ENCODE measurements around the gene MCCC2. TPM values are rescaled to one million over a fixed set of nuclear protein-coding genes. Genes with fewer than 3 reads are reported as not detected.
"Not testable (repeated sequence)": the region's sequence is repeated elsewhere in the genome, so short reads cannot be mapped to it uniquely, and the experiment has no call there.

Gene MCCC2
- total RNA-seq, 6 experiments from 2014 or later: 70.4 to 92.7 (median 81.0) TPM

GRCh38 chr5:71633255-71634155 is 46.4 kb downstream of the MCCC2 start:
- DNase-seq (no peak), ATAC-seq (no peak)
- H3K27ac ChIP-seq: no peak overlapping the region
- intact Hi-C loops (cut with DNase I): no loop called here
- peaks cover 0 to 29% (median under 1%) of the 10 kb centered on the region in 4 donors for H3K36me3 ChIP-seq
- WGBS (ENCODE audit: insufficient coverage, low coverage, low lambda C conversion rate, missing lambda C conversion rate): 72% methylated on average over 2 of the region's 2 CpGs
- H3K9me3 ChIP-seq: no peaks in the 10 kb centered on the region
- H3K27me3 ChIP-seq: no peaks in the 10 kb centered on the region
- no peaks in the 10 kb centered on the region for H3K4me1 ChIP-seq
- no peak for TF ChIP-seq CTCF (IDR thresholded peaks at IDR 0.05)
- TF ChIP-seq POLR2A (IDR thresholded peaks at IDR 0.05): no peak
- no peak overlapping the region for H3K4me3 ChIP-seq

GRCh38 chr5:71637133-71637532 is 50.0 kb downstream of the MCCC2 start:
- DNase-seq (no peak), ATAC-seq (no peak)
- intact Hi-C loops (cut with DNase I): no loop called here
- Histone ChIP-seq H3K27me3 (no peaks in the 10 kb centered on the region), H3K36me3 (peaks cover 0 to 51% (median 3%) of the 10 kb centered on the region in 4 donors), H3K9me3 (no peaks in the 10 kb centered on the region), H3K4me1 (no peaks in the 10 kb centered on the region), H3K4me3 (no peak overlapping the region), H3K27ac (no peak overlapping the region)
- TF ChIP-seq CTCF (IDR thresholded peaks at IDR 0.05): no peak
- TF ChIP-seq POLR2A (IDR thresholded peaks at IDR 0.05): no peak

- intact Hi-C loops (cut with DNase I): no loop called here
- no peak for ATAC-seq
- Histone ChIP-seq H3K27me3 (no peaks in the 10 kb centered on the region), H3K9me3 (no peaks in the 10 kb centered on the region), H3K36me3 (peaks cover 0 to 54% (median 4%) of the 10 kb centered on the region in 4 donors), H3K27ac (no peak overlapping the region), H3K4me1 (no peaks in the 10 kb centered on the region), H3K4me3 (no peak overlapping the region)
- no peak for DNase-seq
- WGBS (ENCODE audit: insufficient coverage, low coverage, low lambda C conversion rate, missing lambda C conversion rate): 97% methylated on average over 3 of the region's 3 CpGs
- no peak for TF ChIP-seq CTCF (IDR thresholded peaks at IDR 0.05)
- no peak for TF ChIP-seq POLR2A (IDR thresholded peaks at IDR 0.05)
Measured at GRCh38 chr5:71640408-71640807, 53.3 kb downstream of the MCCC2 start.

- no peak for DNase-seq
- no peak overlapping the region for H3K27ac ChIP-seq
- H3K4me3 ChIP-seq: no peak overlapping the region
- no peak for ATAC-seq
- H3K36me3 ChIP-seq: peaks cover 0 to 58% (median 11%) of the 10 kb centered on the region in 4 donors
- intact Hi-C loops (cut with DNase I): no loop called here
- WGBS (ENCODE audit: insufficient coverage, low coverage, low lambda C conversion rate, missing lambda C conversion rate): 74% methylated on average over 3 of the region's 3 CpGs
- H3K27me3 ChIP-seq: no peaks in the 10 kb centered on the region
- H3K4me1 ChIP-seq: no peaks in the 10 kb centered on the region
- no peaks in the 10 kb centered on the region for H3K9me3 ChIP-seq
- TF ChIP-seq POLR2A (IDR thresholded peaks at IDR 0.05) (no peak), CTCF (IDR thresholded peaks at IDR 0.05) (no peak)
Measured at GRCh38 chr5:71645030-71645429, 57.9 kb downstream of the MCCC2 start.

- H3K4me1 ChIP-seq; ATAC-seq; H3K27ac ChIP-seq; H3K9me3 ChIP-seq; H3K4me3 ChIP-seq; DNase-seq; H3K27me3 ChIP-seq; intact Hi-C loops (cut with DNase I): not testable (repeated sequence)
- H3K36me3 ChIP-seq: peaks cover 0 to 73% (median 19%) of the 10 kb centered on the region in 4 donors
- WGBS (ENCODE audit: insufficient coverage, low coverage, low lambda C conversion rate, missing lambda C conversion rate): 100% methylated on average over 3 of the region's 3 CpGs
Measured at GRCh38 chr5:71650940-71651339, 63.8 kb downstream of the MCCC2 start.
